IMR-90 (cell line): Measurements from ENCODE around the gene LDAH. TPM values are rescaled to one million over a fixed set of nuclear protein-coding genes. Genes with fewer than 3 reads are reported as not detected.

Source experiments
- CHD1 ChIP-seq: IDR thresholded peaks from 2 replicates; pipeline ENCODE4 v1.6.1; 2012; ENCODE audit warnings: low read depth, low read length, improper control_type of control experiment
- USF2 ChIP-seq: fragments of 150-350 bp; IDR thresholded peaks from 2 replicates; pipeline ENCODE4 v1.6.1; 2017; ENCODE audit warnings: mild to moderate bottlenecking, antibody characterized with exemption, low read length, low read depth
- polyA plus RNA-seq, 3 experiments: library from polyadenylated mRNA; depleted of rRNA; stranded (reverse); fragments of >200 nt; gene quantifications; 2 replicates each; pipeline ENCODE4 v1.2.3, GENCODE V29; 2012; ENCODE audit warnings: low replicate concordance in 1 of 3
- total RNA-seq: library from RNA; depleted of rRNA; stranded (reverse); fragments of >200 nt; gene quantifications from 2 replicates; pipeline ENCODE4 v1.2.3, GENCODE V29; 2012

LDAH gene
- total and polyA plus RNA-seq, 2 of the 4 experiments (the other 2 are of a cell fraction): 12.1 to 31.7 TPM

- TF ChIP-seq CHD1: no peak
- no peak for TF ChIP-seq USF2
These were observed 180.6 kb downstream of the LDAH start (continued) for GRCh38 chr2:20642055-20642971.
